Fibroblast of skin of abdomen (primary cell): ENCODE results near the gene OPN3.
A peak's percentile ranks its signal among the peaks of the same experiment; 100 is the strongest.

Source experiments
- DNase-seq: peaks from one replicate; pipeline ENCODE4 v3.0.0-alpha.2; 2013

The OPN3 gene

GRCh38 chr1:241615043-241615974, 24.9 kb downstream of the OPN3 start:
- no peak for DNase-seq

- no peak for DNase-seq
Observed at GRCh38 chr1:241614572-241614971, 25.6 kb downstream of the OPN3 start.

GRCh38 chr1:241614144-241614543, 26.0 kb downstream of the OPN3 start:
- no peak for DNase-seq

GRCh38 chr1:241612533-241613477, 27.4 kb downstream of the OPN3 start:
- peak; percentile 84 for DNase-seq

GRCh38 chr1:241611736-241612135, 28.4 kb downstream of the OPN3 start:
- no peak for DNase-seq

- peak; percentile 63 for DNase-seq
Observed at GRCh38 chr1:241611063-241611462, 29.1 kb downstream of the OPN3 start.

- no peak for DNase-seq
Observed at GRCh38 chr1:241610056-241610815, 29.9 kb downstream of the OPN3 start.

GRCh38 chr1:241608379-241609033, 31.7 kb downstream of the OPN3 start:
- DNase-seq, result no peak

GRCh38 chr1:241607497-241607896, 32.7 kb downstream of the OPN3 start:
- no peak for DNase-seq

- no peak for DNase-seq
Observed at GRCh38 chr1:241606544-241606943, 33.6 kb downstream of the OPN3 start.

- DNase-seq, result no peak
Observed at GRCh38 chr1:241605146-241605805, 34.9 kb downstream of the OPN3 start.

- no peak for DNase-seq
Observed at GRCh38 chr1:241603731-241604245, 36.4 kb downstream of the OPN3 start.

GRCh38 chr1:241600496-241600901, 39.7 kb downstream of the OPN3 start:
- peak; percentile 74 for DNase-seq

- DNase-seq, result no peak
Observed at GRCh38 chr1:241598249-241598648, 41.9 kb downstream of the OPN3 start.

- DNase-seq, result no peak
Observed at GRCh38 chr1:241596633-241597032, 43.5 kb downstream of the OPN3 start.

GRCh38 chr1:241593186-241593585, 47.0 kb downstream of the OPN3 start:
- DNase-seq, result no peak

- peak; percentile 61 for DNase-seq
Observed at GRCh38 chr1:241592273-241592958, 47.8 kb downstream of the OPN3 start.

GRCh38 chr1:241591736-241592135, 48.4 kb downstream of the OPN3 start:
- no peak for DNase-seq

- no peak for DNase-seq
Observed at GRCh38 chr1:241591317-241591716, 48.9 kb downstream of the OPN3 start.

GRCh38 chr1:241590719-241591118, 49.5 kb downstream of the OPN3 start:
- no peak for DNase-seq

GRCh38 chr1:241589521-241589920, 50.6 kb downstream of the OPN3 start:
- no peak for DNase-seq
